HG03060 (cell line): ENCODE data around the gene DMRTB1.

Source experiments
- ATAC-seq: cut with Tn5 transposase; IDR thresholded peaks from one replicate; pipeline ENCODE4 v1.9.1; 2021; ENCODE audit warnings: low read depth, moderate number of reproducible peaks; ENCODE audit not compliant: unreplicated experiment

Gene DMRTB1

DNA sequence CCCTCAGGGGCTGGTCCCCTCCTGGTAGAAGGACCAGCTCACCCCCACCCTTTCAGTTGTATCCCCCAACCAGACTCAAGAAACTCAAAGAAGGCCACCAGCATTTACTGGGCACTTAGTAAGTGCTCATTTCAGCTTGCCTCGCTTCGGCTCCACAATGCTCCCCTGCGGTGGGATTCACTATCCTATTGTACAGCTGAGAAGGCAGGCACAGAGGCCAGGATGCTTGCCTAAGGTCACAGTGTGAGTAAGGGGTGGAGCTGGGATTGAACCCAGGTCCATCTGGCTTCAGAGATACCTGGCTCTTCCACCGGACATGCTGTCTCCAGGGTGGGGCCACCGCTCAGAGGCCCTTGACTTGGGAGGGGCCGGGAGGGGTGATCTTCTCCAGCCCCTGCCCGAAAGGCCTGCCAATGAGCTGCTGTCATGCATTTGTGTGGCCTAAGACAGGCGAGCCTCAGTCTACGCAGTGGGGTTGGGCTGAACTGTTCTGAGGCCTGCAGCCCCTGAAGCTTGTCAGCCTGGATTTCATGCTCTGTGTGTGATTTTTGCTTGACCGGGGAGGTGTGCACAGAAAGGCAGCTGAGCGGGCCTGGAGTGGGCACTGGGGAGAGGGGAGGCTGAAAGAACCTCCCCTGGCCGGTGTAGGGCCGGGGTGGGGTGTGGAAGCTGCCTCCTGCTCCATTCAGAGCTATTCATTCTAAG is 48.1 kb downstream of the DMRTB1 start:
- no peak for ATAC-seq

DNA sequence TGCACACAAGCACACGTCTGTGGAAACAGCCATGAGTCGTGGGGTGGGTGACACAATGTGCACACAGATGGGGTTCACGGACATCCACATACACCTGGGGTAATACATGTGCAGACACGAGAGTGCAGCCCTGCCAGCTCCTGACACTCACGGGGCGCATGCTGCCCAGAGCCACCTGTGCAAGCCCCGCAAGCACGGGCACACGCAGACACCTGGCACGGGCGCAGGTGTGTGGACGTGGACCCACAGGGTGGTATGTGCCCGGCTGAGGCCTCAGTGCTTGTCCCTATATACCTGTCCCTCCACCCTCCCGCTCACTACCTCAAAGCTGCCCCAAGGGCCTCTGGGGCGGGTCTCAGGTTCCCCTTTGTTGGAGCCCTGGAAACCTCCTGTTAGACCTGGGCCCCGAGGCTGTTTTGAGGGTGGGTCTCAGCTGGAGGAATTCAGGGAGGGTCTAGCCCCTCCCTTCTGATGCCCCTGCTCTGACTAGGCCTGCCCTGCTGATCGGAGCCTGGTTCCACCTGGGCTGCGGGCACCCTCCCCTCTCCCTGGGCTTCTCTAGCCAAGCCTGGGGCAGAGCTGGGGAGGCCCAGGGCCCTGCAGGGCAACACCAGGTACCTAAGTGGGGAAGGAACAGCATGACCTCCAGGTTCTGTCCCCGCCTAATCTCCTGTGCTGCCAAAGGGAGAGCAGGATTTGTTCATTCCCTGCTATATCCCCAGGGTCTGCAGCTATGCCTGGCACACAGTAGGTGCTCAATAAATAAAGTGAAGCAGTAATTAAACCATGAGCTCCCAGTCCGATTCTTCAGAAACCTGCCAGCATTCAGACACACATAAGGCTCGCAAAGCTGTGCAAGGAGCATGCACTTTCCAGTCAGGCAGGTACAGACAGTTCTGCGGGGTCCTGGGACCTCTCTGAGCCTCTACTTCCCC is 49.1 kb downstream of the DMRTB1 start:
- ATAC-seq, result no peak

DNA sequence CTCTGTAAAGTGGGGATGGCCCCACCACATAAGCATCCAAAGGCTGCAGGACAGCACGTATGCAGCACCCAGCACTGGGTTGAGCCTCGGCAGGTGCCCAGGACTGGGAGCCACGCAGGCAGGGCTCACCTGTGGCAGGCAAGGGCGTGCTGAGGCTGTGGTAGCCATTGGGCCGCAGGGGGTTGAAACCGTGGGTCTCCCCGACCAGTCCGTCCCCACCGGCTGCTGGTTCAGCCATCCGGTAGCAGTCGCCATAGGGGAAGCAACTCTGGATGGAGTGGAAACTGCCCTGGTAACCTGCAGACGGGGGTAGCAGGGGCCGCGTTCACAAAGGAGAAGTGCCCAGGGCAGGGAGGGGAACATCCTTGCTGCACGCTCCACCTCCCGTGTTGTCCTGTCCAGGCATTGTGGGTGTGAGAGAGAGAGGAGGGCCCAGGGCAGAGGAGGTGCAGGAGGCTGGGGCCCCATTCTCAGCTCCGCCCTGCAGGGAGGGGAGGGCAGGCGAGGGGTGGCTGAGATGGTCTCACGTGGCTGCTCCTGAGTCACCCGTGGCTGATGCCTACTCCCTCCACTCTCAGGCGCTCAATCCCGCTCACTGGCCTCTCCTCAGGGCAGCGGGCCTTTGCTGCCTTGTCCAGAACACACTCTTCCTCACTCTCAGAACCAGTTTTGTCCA is 49.9 kb downstream of the DMRTB1 start:
- no peak for ATAC-seq

DNA sequence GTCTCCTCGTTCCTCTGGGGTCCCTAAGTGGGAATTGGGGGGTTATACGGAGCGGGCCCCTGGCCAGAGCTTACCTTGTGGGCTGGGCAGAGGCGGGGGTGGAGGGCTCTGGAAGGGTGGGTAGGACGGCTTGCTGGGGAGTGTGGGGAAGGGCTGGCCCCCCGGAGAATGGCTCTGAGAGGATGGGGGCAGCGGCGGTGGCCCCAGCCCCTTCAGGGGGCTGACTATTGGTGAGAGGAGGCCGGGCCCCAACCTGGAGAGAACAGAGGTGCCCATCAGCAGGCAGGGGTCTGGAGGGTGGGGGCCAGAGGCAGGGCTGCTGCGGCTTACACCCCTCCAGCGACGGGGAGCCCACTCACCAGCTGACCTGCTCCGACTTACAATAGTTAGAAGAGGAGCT is 50.6 kb downstream of the DMRTB1 start:
- ATAC-seq, result no peak

DNA sequence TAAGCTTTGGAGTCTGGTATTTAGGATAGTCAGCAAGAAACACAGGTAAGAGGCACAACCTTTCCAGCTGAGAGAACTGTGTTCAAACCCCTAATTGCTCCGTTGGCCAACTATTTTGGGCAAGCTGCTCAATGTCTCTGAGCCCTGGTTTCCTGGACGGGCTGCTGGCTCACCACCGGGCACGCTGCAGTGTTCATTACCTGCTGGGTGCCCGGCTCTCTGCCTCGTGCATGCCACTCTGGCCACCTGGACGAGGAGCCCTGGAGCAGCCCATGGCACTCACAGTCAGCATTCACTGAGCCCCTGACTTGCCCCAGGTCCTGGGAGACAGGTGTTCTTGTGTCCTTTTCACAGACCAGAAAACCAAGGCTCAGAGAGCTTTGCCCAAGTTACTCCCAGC is 51.0 kb downstream of the DMRTB1 start:
- no peak for ATAC-seq

DNA sequence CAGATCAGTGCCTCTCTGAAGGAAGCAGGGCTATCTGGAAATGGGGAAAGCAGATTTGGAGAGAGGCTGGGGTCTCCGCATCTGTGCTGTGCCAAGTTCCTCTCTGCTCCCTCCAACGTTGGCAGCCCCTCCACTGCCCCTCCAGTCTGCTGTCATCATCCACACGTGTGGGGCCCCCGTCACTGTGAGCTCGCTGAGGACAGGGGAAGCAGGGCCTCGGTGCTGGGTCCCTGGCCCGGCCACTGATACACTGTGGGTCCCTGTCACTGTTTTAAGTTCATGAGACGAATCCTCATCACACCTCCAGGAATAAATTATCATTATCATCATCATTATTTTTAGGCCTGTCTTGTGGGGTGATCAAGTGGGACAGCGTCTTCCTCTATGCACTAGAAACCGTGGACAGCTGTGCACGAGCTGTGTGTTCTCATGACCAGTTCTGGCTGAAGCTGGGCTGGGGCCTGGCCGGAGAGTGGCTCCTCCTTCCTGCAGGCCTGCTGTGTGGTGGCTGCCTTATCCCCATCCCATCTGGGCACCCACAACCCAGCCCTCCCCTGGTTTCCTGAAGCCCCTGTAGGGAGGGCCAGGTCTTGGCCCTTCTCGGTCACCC is 52.2 kb downstream of the DMRTB1 start:
- no peak for ATAC-seq

DNA sequence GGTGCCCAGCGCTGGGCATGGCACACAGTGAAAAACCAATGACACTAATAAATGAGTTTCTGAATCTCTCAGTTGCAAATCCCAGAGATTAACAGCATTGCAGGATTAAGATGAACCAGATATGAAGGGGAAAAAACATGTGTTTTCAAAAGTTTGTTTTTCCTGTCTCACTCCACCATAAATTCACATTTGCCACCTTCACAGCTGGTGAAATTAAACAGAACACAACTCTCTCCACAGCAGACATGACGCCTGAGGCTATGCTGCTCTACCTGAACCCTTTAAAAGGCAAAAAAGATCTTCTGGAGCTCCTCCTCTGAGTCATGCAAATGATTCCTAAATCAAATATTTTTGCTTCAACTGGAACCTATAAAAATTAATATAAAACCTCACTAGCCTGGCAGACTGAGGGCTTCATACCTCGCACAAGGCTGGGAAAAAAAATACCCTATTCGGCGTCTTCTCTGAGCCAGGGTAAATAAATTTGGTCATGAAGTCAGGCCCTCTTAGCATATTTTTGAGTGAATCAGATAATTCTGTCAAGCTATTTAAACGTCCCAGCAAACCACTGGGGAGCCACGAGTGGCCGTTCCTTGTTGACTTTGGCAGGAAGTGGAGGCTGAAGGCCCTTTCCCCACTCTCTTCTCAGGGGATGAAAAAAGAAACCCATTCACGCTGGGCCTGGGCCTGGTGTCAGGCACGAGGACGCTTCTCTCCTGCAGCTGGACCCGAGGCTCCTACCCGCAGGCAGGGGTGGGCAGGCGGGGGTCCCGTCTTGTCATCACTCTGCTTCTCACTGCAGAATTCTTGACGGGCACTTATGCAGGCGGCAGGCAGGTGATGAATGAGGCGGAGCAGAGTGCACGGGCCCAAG is 53.0 kb downstream of the DMRTB1 start:
- ATAC-seq, result no peak

DNA sequence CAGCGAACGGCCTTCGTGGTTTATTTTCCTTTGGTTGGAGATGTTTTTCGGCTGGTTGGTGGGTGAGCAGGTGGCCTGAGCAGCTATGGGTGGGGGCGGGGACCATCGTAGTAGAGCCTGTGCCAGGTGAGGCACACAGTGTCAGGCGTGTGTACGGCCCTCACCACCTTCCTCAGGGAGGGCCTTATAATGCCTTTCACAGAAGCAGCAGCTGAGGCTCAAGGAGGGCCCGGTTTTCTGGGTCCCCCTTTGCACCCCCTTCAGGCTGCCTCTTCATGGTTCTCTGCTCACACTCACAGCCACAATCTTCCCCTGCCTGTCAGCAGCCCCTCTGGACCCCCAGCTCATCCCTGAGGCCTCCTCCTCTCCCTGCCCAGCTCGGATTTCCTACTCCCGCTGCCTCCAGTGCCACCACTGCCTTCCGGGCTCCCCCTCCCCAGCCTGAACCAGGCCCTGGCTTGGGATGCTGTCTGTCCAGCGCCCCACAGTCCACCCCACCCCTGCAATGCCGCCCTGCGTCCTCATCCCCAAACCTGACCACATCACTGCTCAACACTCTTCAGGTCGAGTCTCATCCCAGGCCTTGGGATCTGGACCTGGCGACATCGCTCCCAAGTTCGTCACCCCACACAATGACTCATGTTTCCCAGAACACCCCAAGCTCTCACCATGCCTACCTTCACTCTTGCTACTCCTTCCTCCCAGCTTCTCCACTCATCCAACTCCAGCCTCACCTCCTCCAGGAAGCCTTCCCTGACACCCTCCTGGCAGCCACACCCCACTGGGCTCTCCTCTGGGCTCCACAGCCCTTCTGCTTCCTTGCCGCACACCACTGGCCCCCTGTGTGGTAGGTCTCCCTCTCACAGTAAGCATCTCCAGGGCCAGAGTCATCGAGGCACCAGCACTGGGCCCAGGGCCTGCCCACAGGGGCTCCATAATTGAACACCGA is 53.9 kb downstream of the DMRTB1 start:
- no peak for ATAC-seq

DNA sequence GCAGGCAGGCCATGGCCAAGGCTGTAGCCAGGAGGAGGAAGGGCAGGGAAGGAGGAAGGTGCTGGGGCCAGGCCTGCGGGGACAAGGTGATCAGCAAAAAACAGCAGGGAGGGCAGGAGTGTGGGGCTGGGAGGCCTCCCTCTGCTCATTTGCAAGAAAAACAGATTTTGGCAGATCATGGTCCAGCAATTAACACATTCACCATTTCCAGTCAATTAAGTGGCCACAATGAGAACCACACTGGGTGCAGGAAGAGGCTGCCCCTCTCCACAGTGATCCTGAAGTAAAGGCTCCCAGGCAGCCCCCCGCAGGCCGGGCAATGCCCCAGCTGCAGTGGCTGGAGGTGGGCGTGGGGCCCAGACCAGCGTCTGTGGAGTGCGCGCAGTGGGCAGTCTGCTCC is 54.6 kb downstream of the DMRTB1 start:
- no peak for ATAC-seq

DNA sequence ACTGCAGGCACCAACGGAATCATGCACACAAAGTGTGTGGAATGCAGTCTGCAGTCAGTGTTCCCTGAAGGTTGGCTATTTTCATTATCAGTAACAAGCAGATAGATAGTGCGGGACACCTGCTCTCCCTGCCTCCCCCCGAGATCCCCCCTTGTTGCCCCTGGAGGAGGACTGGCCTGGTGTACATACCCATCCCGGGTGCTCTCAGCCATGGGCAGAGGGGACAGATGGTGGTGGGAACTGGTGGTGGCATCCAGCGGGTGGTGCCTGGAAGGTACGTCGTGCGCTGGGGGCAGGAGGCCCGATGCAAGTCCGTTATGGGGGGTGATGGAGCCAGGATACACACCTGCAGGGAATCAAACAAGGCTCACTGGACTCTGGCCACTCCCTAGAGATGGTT is 55.2 kb downstream of the DMRTB1 start:
- ATAC-seq, result no peak

DNA sequence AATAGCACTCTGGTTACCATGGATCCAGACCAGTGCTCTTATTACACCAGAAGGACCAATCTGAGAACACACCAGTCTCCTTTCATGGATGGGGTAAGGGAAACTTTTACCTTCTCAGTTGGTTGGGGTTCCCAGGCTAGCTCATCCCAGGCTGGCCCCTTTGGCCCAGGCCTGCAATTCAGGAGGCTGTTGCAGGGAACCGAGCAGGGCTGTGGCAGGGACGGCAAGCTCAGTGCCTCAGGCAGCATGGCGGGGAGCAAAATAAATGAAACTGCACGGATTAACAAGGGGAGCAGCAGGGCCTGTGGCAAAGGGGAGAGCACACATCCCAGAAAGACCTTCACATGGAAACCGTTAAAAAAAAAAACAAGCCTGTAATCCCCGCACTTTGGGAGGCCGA is 57.0 kb downstream of the DMRTB1 start:
- no peak for ATAC-seq
